Liver (tissue), 9 donors: ENCODE results near the gene LAMC3. TPM values are rescaled to one million over a fixed set of nuclear protein-coding genes. Genes with fewer than 3 reads are reported as not detected.

Experiments
- DNase-seq: peaks from one replicate; pipeline ENCODE4 v3.0.0-alpha.2; 2017; ENCODE audit warnings: low spot score
- H3K27ac ChIP-seq, 2 donors: one replicate each; pipeline ENCODE4 v1.7.0; 2013; ENCODE audit warnings: inconsistent platforms in 2 of 2, low read length in 2 of 2, control low read depth in 1 of 2, low read depth in 1 of 2, mild to moderate bottlenecking in 1 of 2
- H3K27me3 ChIP-seq, 4 donors: one replicate each; pipeline versions ENCODE4 v1.6.1 to v1.7.0; 2013; ENCODE audit warnings: low read length in 3 of 4, inconsistent platforms in 1 of 4, mild to moderate bottlenecking in 1 of 4, moderate library complexity in 1 of 4; ENCODE audit not compliant: control insufficient read depth in 4 of 4, insufficient read depth in 4 of 4
- H3K36me3 ChIP-seq, 4 donors: one replicate each; pipeline versions ENCODE4 v1.6.1 to v1.7.0; 2013; ENCODE audit warnings: low read length in 3 of 4, mild to moderate bottlenecking in 3 of 4, low read depth in 1 of 4, moderate library complexity in 1 of 4; ENCODE audit not compliant: control insufficient read depth in 4 of 4, insufficient read depth in 3 of 4
- H3K4me1 ChIP-seq, 4 donors: one replicate each; pipeline versions ENCODE4 v1.6.1 to v1.7.0; 2013; ENCODE audit warnings: low read length in 3 of 4, mild to moderate bottlenecking in 3 of 4, moderate library complexity in 1 of 4; ENCODE audit not compliant: control insufficient read depth in 4 of 4, insufficient read depth in 4 of 4
- H3K4me3 ChIP-seq, 3 donors: one replicate each; pipeline versions ENCODE4 v1.6.1 to v1.7.0; 2013; ENCODE audit warnings: low read length in 3 of 3, control low read depth in 1 of 3, low read depth in 1 of 3, mild to moderate bottlenecking in 1 of 3
- H3K9ac ChIP-seq, 2 donors: one replicate each; pipeline ENCODE4 v1.7.0; 2013; ENCODE audit warnings: low read length in 2 of 2, mild to moderate bottlenecking in 2 of 2, moderate library complexity in 2 of 2, control low read depth in 1 of 2, low read depth in 1 of 2
- H3K9me3 ChIP-seq, 4 donors: one replicate each; pipeline versions ENCODE4 v1.6.1 to v1.7.0; 2013; ENCODE audit warnings: low read length in 3 of 4; ENCODE audit not compliant: control insufficient read depth in 4 of 4
- EGR1 ChIP-seq, 2 donors: IDR thresholded peaks; 2 replicates each; pipeline ENCODE4 v1.6.1; 2016 to 2018; ENCODE audit warnings: antibody characterized with exemption in 2 of 2, low read depth in 2 of 2
- FOXA1 ChIP-seq: IDR thresholded peaks from 2 replicates; pipeline ENCODE4 v1.6.1; 2016; ENCODE audit warnings: antibody characterized with exemption
- FOXA2 ChIP-seq: IDR thresholded peaks from 2 replicates; pipeline ENCODE4 v1.6.1; 2016; ENCODE audit warnings: antibody characterized with exemption
- GABPA ChIP-seq, 2 donors: IDR thresholded peaks in 1 of 2; conservative IDR thresholded peaks in 1 of 2; 2 replicates each; pipeline ENCODE4 v1.6.1; 2016; ENCODE audit warnings: antibody characterized with exemption in 2 of 2, mild to moderate bottlenecking in 1 of 2, moderate library complexity in 1 of 2
- HNF4A ChIP-seq, 2 donors: conservative IDR thresholded peaks; 2 replicates each; pipeline ENCODE4 v1.6.1; 2016; ENCODE audit warnings: antibody characterized with exemption in 2 of 2, mild to moderate bottlenecking in 2 of 2
- HNF4G ChIP-seq: IDR thresholded peaks from 2 replicates; pipeline ENCODE4 v1.6.1; 2016; ENCODE audit warnings: antibody characterized with exemption
- JUND ChIP-seq, 2 donors: IDR thresholded peaks; 2 replicates each; pipeline ENCODE4 v1.6.1; 2016; ENCODE audit warnings: antibody characterized with exemption in 2 of 2
- NR2F2 ChIP-seq: IDR thresholded peaks from 2 replicates; pipeline ENCODE4 v1.6.1; 2016; ENCODE audit warnings: antibody characterized with exemption
- RAD21 ChIP-seq, 2 donors: IDR thresholded peaks; 2 replicates each; pipeline ENCODE4 v1.6.1; 2016; ENCODE audit warnings: antibody characterized with exemption in 2 of 2, mild to moderate bottlenecking in 2 of 2
- RXRA ChIP-seq, 2 donors: IDR thresholded peaks; 2 replicates each; pipeline ENCODE4 v1.6.1; 2017 to 2018; ENCODE audit warnings: antibody characterized with exemption in 2 of 2, mild to moderate bottlenecking in 1 of 2
- SP1 ChIP-seq: IDR thresholded peaks from 2 replicates; pipeline ENCODE4 v1.6.1; 2018; ENCODE audit warnings: antibody characterized with exemption, mild to moderate bottlenecking
- TAF1 ChIP-seq: conservative IDR thresholded peaks from 2 replicates; pipeline ENCODE4 v1.6.1; 2016; ENCODE audit warnings: antibody characterized with exemption, mild to moderate bottlenecking
- YY1 ChIP-seq: IDR thresholded peaks from 2 replicates; pipeline ENCODE4 v1.6.1; 2016; ENCODE audit warnings: antibody characterized with exemption, mild to moderate bottlenecking
- WGBS: extraction: QIAGEN DNeasy Blood & Tissue Kit; methylation state at CpG from one replicate; pipeline ENCODE4 v1.1.7; 2013; 5-methylcytosine and 5-hydroxymethylcytosine counted together
- polyA plus RNA-seq, 2 donors: library from polyadenylated mRNA; stranded (reverse) in 1 of 2; unstranded in 1 of 2; fragments of 200-250 nt in 1 of 2; fragments of >200 nt in 1 of 2; fragmentation: Nextera tagmentation in 1 of 2; extraction: Ambion mirVana in 1 of 2; gene quantifications; one replicate each; pipeline versions ENCODE4 v1.2.1 to v1.2.3, GENCODE V29; 2013 to 2015
- total RNA-seq, 2 donors: library from RNA; depleted of rRNA; stranded (reverse); fragments of >200 nt; gene quantifications; one replicate each; pipeline ENCODE4 v1.2.3, GENCODE V29; 2014
- TF ChIP-seq, protein P1 (sequence below): IDR thresholded peaks from 2 replicates; pipeline ENCODE4 v1.6.1; 2016; ENCODE audit warnings: antibody characterized with exemption
- TF ChIP-seq, protein P2 (sequence below): IDR thresholded peaks from 2 replicates; pipeline ENCODE4 v1.6.1; 2016; ENCODE audit warnings: antibody characterized with exemption
- TF ChIP-seq, protein P3 (sequence below): fragments of 150-350 bp; IDR thresholded peaks from 2 replicates; pipeline ENCODE4 v1.5.1; 2017; ENCODE audit warnings: improper control_type of control experiment, low read depth, low read length; ENCODE audit not compliant: missing input control
- TF ChIP-seq, protein P4 (sequence below): IDR thresholded peaks from 2 replicates; pipeline ENCODE4 v1.6.1; 2016; ENCODE audit warnings: antibody characterized with exemption
- TF ChIP-seq, protein P5 (sequence below): IDR thresholded peaks from 2 replicates; pipeline ENCODE4 v1.6.1; 2016; ENCODE audit warnings: antibody characterized with exemption, mild to moderate bottlenecking
- donor health status: healthy.
- donor health status: healthy.
- donor health status: healthy.
- donor health status: healthy.
- donor health status: healthy.

Gene LAMC3
- total and polyA plus RNA-seq, 4 donors: 1.4 to 5.9 (median 2.9) TPM

DNA sequence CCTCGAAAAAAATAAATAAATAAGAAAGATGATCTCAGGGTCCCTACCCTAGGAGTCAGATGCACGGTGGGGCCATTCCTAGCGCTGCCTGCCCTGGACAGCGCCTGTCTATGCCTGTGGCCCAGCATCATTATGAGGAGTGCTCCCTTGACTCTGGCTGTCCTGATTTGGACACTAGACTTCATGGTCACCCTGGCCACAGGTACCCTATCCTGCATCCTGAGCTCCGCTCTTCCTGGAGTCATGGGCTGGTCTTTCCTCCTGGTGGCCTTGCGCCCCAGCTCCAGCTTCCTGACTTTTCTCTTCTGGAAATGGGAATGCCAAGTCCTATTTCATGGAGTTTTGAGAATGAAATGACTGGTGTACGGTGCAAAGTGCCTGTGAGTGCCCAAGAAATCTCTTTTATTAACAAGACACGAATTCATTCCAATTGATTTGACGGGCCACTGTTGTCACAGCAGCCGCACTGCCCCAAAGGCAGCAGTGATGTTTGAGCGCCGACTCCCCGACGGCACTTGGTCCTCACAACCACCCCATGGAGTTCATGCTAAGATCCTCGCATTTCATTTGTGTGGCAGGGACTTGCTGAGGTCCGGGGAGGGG is 86.8 kb downstream of the LAMC3 start (continued):
- TF ChIP-seq, protein P1, sequence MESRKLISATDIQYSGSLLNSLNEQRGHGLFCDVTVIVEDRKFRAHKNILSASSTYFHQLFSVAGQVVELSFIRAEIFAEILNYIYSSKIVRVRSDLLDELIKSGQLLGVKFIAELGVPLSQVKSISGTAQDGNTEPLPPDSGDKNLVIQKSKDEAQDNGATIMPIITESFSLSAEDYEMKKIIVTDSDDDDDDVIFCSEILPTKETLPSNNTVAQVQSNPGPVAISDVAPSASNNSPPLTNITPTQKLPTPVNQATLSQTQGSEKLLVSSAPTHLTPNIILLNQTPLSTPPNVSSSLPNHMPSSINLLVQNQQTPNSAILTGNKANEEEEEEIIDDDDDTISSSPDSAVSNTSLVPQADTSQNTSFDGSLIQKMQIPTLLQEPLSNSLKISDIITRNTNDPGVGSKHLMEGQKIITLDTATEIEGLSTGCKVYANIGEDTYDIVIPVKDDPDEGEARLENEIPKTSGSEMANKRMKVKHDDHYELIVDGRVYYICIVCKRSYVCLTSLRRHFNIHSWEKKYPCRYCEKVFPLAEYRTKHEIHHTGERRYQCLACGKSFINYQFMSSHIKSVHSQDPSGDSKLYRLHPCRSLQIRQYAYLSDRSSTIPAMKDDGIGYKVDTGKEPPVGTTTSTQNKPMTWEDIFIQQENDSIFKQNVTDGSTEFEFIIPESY: no peak
- TF ChIP-seq EGR1 (IDR thresholded peaks at IDR 0.05; ENCODE audit: low read depth in 2 of 2) (no peak), JUND (IDR thresholded peaks at IDR 0.05) (no peak), TAF1 (no peak), SP1 (no peak), RXRA (IDR thresholded peaks at IDR 0.05) (no peak), RAD21 (IDR thresholded peaks at IDR 0.05) (no peak)
- TF ChIP-seq, protein P2, sequence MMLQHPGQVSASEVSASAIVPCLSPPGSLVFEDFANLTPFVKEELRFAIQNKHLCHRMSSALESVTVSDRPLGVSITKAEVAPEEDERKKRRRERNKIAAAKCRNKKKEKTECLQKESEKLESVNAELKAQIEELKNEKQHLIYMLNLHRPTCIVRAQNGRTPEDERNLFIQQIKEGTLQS: no peak

DNA sequence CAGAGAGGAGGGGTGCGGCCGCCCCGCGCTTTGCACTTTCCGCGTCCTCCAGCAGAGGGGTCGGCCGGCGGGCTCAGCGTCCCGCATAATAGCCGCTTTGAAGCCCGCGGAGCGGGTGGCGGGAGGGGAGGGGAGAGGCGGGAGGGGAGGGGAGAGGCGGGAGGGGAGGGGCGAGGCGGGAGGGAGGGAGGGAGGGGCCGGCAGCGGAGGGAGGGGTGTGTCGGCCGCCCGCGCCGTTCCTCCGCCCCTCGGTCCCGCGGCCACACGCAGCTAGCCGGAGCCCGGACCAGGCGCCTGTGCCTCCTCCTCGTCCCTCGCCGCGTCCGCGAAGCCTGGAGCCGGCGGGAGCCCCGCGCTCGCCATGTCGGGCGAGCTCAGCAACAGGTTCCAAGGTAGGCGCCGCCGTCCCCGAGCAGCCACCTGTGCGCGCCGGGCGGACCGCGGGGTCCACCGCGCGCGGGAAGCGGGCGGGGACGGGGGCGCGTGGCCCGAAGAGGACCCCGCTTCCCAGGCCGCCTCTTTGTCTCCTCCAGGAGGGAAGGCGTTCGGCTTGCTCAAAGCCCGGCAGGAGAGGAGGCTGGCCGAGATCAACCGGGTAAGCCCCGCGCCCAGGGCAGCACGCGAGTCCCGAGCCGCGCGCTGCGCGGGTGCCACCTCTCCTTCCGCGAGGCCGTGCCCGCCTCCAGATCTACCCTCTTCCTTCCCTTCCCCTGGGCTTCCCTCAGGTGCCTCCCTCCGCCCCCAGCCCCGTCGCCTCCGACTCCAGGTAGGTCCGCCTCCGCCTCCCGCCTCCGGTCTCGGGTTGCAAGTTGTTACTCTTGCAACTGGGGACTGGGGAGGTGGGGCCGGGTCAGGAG is 87.5 kb downstream of the LAMC3 start, which contains the start of gene AIF1L:
AIF1L (plus strand) TSS at position 263 of the 857 bp plus-strand sequence; CDS start at position 362, 99 bp downstream.
- no peak for TF ChIP-seq RXRA (IDR thresholded peaks at IDR 0.05)
- TF ChIP-seq, protein P3, sequence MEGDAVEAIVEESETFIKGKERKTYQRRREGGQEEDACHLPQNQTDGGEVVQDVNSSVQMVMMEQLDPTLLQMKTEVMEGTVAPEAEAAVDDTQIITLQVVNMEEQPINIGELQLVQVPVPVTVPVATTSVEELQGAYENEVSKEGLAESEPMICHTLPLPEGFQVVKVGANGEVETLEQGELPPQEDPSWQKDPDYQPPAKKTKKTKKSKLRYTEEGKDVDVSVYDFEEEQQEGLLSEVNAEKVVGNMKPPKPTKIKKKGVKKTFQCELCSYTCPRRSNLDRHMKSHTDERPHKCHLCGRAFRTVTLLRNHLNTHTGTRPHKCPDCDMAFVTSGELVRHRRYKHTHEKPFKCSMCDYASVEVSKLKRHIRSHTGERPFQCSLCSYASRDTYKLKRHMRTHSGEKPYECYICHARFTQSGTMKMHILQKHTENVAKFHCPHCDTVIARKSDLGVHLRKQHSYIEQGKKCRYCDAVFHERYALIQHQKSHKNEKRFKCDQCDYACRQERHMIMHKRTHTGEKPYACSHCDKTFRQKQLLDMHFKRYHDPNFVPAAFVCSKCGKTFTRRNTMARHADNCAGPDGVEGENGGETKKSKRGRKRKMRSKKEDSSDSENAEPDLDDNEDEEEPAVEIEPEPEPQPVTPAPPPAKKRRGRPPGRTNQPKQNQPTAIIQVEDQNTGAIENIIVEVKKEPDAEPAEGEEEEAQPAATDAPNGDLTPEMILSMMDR: no peak
- TF ChIP-seq, protein P2: no peak
- no peak for TF ChIP-seq NR2F2
- TF ChIP-seq EGR1 (IDR thresholded peaks at IDR 0.05; ENCODE audit: low read depth in 2 of 2): no peak
- no peak for TF ChIP-seq TAF1
- no peak for TF ChIP-seq JUND (IDR thresholded peaks at IDR 0.05)
- no peak for TF ChIP-seq FOXA2
- TF ChIP-seq HNF4G: no peak
- TF ChIP-seq, protein P4, sequence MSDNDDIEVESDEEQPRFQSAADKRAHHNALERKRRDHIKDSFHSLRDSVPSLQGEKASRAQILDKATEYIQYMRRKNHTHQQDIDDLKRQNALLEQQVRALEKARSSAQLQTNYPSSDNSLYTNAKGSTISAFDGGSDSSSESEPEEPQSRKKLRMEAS: no peak
- TF ChIP-seq YY1: no peak
- no peak for TF ChIP-seq RAD21 (IDR thresholded peaks at IDR 0.05)
- TF ChIP-seq, protein P5, sequence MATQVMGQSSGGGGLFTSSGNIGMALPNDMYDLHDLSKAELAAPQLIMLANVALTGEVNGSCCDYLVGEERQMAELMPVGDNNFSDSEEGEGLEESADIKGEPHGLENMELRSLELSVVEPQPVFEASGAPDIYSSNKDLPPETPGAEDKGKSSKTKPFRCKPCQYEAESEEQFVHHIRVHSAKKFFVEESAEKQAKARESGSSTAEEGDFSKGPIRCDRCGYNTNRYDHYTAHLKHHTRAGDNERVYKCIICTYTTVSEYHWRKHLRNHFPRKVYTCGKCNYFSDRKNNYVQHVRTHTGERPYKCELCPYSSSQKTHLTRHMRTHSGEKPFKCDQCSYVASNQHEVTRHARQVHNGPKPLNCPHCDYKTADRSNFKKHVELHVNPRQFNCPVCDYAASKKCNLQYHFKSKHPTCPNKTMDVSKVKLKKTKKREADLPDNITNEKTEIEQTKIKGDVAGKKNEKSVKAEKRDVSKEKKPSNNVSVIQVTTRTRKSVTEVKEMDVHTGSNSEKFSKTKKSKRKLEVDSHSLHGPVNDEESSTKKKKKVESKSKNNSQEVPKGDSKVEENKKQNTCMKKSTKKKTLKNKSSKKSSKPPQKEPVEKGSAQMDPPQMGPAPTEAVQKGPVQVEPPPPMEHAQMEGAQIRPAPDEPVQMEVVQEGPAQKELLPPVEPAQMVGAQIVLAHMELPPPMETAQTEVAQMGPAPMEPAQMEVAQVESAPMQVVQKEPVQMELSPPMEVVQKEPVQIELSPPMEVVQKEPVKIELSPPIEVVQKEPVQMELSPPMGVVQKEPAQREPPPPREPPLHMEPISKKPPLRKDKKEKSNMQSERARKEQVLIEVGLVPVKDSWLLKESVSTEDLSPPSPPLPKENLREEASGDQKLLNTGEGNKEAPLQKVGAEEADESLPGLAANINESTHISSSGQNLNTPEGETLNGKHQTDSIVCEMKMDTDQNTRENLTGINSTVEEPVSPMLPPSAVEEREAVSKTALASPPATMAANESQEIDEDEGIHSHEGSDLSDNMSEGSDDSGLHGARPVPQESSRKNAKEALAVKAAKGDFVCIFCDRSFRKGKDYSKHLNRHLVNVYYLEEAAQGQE: no peak
- TF ChIP-seq GABPA (IDR thresholded peaks at IDR 0.05 in 1 of 2, conservative IDR thresholded peaks at IDR 0.05 in 1 of 2): no peak
- TF ChIP-seq, protein P1: no peak
- no peak for TF ChIP-seq FOXA1
- TF ChIP-seq SP1: no peak
- TF ChIP-seq HNF4A (conservative IDR thresholded peaks at IDR 0.05): no peak
- Histone ChIP-seq H3K27ac (no peak within 1 kb of the TSS), H3K4me3 (peak within 1 kb of the TSS in 2 of 3 donors; percentile 17 to 45), H3K9me3 (no peaks in the 10 kb centered on the region), H3K9ac (no peak within 1 kb of the TSS), H3K4me1 (peaks cover 4 to 10% (median 6%) of the 10 kb centered on the region in 4 donors), H3K27me3 (peaks cover 0 to 6% (median 3%) of the 10 kb centered on the region in 4 donors), H3K36me3 (no peaks in the 10 kb centered on the region)
- WGBS: 2% methylated on average over 93 of the region's 99 CpGs
- DNase-seq: peak; percentile 40
